Osteocyte (in vitro differentiated cells): ENCODE measurements around the gene KRTAP9-9. TPM values are rescaled to one million over a fixed set of nuclear protein-coding genes. Genes with fewer than 3 reads are reported as not detected.
"Not testable (repeated sequence)": the region's sequence is repeated elsewhere in the genome, so short reads cannot be mapped to it uniquely, and the experiment has no call there.

Experiments
- DNase-seq: peaks from one replicate; pipeline ENCODE4 v3.0.0; 2021; ENCODE audit warnings: mixed read lengths; ENCODE audit not compliant: unreplicated experiment; ENCODE audit errors: extremely low spot score
- H3K27ac Mint-ChIP-seq: one replicate; pipeline ENCODE4 v1.8.0; 2021; ENCODE audit warnings: mild to moderate bottlenecking, mixed read lengths; ENCODE audit not compliant: unreplicated experiment
- H3K27me3 Mint-ChIP-seq: one replicate; pipeline ENCODE4 v1.8.0; 2021; ENCODE audit warnings: mixed read lengths; ENCODE audit not compliant: unreplicated experiment
- H3K36me3 Mint-ChIP-seq: one replicate; pipeline ENCODE4 v1.8.0; 2021; ENCODE audit warnings: mixed read lengths; ENCODE audit not compliant: unreplicated experiment
- H3K4me1 Mint-ChIP-seq: one replicate; pipeline ENCODE4 v1.8.0; 2021; ENCODE audit warnings: mixed read lengths; ENCODE audit not compliant: unreplicated experiment
- H3K4me3 Mint-ChIP-seq: one replicate; pipeline ENCODE4 v1.8.0; 2021; ENCODE audit warnings: mild to moderate bottlenecking, moderate library complexity, mixed read lengths; ENCODE audit not compliant: unreplicated experiment
- H3K9me3 Mint-ChIP-seq: one replicate; pipeline ENCODE4 v1.8.0; 2021; ENCODE audit warnings: mixed read lengths; ENCODE audit not compliant: unreplicated experiment
- CTCF ChIP-seq: fragments of 200-600 bp; sonication (generic); IDR thresholded peaks from 2 replicates; pipeline ENCODE4 v1.5.0; 2021; ENCODE audit warnings: antibody characterized with exemption, mild to moderate bottlenecking, moderate library complexity
- total RNA-seq: library from RNA; stranded (reverse); gene quantifications from 2 replicates; pipeline ENCODE4 v1.2.1, GENCODE V29; 2021

The KRTAP9-9 gene
- total RNA-seq, 1 donor from 2014 or later, result not detected

DNA sequence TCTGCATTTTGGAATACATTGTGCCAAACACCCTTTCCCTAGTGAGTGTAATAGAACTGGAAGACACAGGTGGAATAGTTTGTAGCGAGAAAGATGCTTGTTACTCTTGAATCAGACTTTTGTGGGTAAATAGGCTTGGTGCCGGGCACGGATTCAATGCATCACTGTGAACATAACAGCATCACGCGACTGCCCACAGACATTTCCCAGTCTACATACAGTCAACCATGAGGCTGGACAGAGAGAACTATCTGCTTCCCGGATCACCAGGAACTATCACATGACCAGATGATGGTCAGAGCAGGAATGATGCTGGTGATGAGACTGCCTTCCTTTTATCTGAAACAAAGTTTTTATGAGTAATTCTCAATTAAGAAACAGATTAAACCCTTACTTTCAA lies 29.1 kb upstream of the KRTAP9-9 start:
- no peaks in the 10 kb centered on the region for H3K4me1 Mint-ChIP-seq
- TF ChIP-seq CTCF, result no peak
- no peak overlapping the region for H3K27ac Mint-ChIP-seq
- H3K27me3 Mint-ChIP-seq, result peaks cover 5% of the 10 kb centered on the region
- DNase-seq, result no peak
- H3K36me3 Mint-ChIP-seq, result no peaks in the 10 kb centered on the region
- H3K4me3 Mint-ChIP-seq, result no peak overlapping the region
- H3K9me3 Mint-ChIP-seq, result peaks cover 5% of the 10 kb centered on the region

DNA sequence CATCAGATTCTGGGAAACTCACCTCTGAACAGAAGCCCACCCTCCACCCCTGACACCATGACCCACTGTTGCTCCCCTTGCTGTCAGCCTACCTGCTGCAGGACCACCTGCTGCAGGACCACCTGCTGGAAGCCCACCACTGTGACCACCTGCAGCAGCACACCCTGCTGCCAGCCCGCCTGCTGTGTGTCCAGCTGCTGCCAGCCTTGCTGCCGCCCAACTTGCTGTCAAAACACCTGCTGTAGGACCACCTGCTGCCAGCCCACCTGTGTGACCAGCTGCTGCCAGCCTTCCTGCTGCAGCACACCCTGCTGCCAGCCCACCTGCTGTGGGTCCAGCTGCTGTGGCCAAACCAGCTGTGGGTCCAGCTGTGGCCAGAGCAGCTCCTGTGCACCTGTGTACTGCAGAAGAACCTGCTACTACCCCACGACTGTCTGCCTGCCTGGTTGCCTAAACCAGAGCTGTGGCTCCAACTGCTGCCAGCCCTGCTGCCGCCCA lies 28.5 kb upstream of the KRTAP9-9 start, which contains the start of gene KRTAP9-2:
TSS of gene KRTAP9-2 (plus strand) at position 51 of the 498 bp plus-strand sequence. CDS start at position 58, 7 bp downstream.
- not testable (repeated sequence) for H3K27ac Mint-ChIP-seq, H3K4me1 Mint-ChIP-seq, H3K36me3 Mint-ChIP-seq, DNase-seq, H3K9me3 Mint-ChIP-seq, H3K4me3 Mint-ChIP-seq, H3K27me3 Mint-ChIP-seq

DNA sequence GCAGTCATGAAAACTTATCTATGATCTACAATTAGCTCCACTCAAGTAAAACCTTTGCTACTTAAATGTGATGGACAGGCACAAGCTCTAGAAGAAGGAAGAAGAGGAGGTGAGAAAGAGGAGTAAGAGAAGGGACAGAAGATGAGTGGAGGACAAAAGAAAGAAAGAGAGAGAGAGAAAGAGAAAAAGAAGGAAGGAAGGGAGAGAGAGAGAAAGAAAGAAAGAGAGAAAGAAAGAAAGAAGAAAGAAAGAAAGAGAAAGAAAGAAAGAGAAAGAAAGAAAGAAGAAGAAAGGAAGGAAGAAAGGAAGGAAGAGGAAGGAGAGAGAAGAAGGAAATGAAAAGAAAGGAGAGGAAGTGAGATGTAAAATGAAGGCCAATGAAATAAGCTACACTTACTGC lies 25.1 kb upstream of the KRTAP9-9 start:
- Mint-ChIP-seq H3K27me3 (peaks cover 14% of the 10 kb centered on the region), H3K27ac (no peak overlapping the region), H3K4me3 (no peak overlapping the region), H3K4me1 (no peaks in the 10 kb centered on the region), H3K36me3 (no peaks in the 10 kb centered on the region), H3K9me3 (no peaks in the 10 kb centered on the region)
- no peak for DNase-seq
- no peak for TF ChIP-seq CTCF

DNA sequence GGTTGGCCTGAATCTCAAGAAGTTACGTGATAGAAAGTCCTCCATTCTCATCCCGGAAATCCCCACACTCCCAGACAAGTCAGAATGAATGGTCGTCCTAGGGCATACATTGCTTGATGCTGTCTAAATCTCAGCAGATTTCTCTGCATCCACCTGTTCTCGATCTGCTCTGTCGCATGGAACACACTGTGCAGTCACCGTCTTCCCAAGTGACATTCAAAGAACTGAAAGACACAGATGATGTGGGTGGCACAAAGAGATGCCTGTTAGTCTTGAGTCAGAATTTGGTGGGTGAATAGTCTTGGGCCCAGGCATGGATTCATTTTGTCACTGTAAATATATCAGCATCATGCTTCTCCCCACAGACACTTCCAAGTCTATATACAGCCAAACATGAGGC lies 23.5 kb upstream of the KRTAP9-9 start:
- Mint-ChIP-seq H3K36me3 (no peaks in the 10 kb centered on the region), H3K4me3 (no peak overlapping the region), H3K4me1 (no peaks in the 10 kb centered on the region), H3K27me3 (peaks cover 21% of the 10 kb centered on the region), H3K9me3 (no peaks in the 10 kb centered on the region), H3K27ac (no peak overlapping the region)
- no peak for TF ChIP-seq CTCF
- no peak for DNase-seq

DNA sequence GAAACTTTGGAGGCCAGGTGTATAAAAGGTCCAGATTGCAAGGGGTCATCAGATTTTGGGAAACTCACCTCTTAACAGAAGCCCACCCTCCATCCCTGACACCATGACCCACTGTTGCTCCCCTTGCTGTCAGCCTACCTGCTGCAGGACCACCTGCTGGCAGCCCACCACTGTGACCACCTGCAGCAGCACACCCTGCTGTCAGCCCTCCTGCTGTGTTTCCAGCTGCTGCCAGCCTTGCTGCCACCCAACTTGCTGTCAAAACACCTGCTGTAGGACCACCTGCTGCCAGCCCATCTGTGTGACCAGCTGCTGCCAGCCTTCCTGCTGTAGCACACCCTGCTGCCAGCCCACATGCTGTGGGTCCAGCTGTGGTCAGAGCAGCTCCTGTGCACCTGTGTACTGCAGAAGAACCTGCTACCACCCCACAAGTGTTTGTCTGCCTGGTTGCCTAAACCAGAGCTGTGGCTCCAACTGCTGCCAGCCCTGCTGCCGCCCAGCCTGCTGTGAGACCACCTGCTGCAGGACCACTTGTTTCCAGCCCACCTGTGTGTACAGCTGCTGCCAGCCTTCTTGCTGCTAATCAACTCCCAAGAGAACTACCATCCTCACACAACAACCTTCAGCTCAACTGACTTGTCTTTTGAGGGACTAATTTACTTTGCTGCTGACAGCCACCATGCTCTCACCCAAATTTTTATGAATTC lies 22.6 kb upstream of the KRTAP9-9 start, which contains the start of gene KRTAP9-3:
TSS of gene KRTAP9-3 (plus strand) at position 51 of the 707 bp plus-strand sequence. CDS start at position 104, 53 bp downstream.
- H3K9me3 Mint-ChIP-seq, H3K36me3 Mint-ChIP-seq, H3K27ac Mint-ChIP-seq, H3K4me3 Mint-ChIP-seq, DNase-seq, H3K4me1 Mint-ChIP-seq: not testable (repeated sequence)
- H3K27me3 Mint-ChIP-seq, result peaks cover 21% of the 10 kb centered on the region

DNA sequence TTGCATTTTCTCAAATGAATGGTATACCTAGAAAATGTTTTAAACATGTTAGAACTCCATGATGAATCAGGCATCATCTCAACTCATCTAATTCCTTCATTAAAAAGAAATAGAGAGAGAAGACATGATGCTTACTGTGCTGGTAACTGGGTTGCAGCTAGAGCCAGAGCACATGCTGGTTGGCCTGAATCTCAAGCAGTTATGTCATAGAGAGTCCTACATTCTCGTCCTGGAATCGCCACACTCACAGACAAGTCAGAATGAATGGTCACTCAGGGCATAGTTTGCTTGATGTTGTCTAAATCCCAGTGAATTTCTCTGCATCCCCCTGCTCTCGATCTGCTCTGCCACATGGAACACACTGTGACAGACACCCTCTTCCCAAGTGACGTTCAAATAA lies 18.1 kb upstream of the KRTAP9-9 start:
- H3K36me3 Mint-ChIP-seq, H3K4me3 Mint-ChIP-seq, DNase-seq, H3K4me1 Mint-ChIP-seq, H3K27ac Mint-ChIP-seq: not testable (repeated sequence)
- peaks cover 11% of the 10 kb centered on the region for H3K9me3 Mint-ChIP-seq
- H3K27me3 Mint-ChIP-seq, result peaks cover 21% of the 10 kb centered on the region

DNA sequence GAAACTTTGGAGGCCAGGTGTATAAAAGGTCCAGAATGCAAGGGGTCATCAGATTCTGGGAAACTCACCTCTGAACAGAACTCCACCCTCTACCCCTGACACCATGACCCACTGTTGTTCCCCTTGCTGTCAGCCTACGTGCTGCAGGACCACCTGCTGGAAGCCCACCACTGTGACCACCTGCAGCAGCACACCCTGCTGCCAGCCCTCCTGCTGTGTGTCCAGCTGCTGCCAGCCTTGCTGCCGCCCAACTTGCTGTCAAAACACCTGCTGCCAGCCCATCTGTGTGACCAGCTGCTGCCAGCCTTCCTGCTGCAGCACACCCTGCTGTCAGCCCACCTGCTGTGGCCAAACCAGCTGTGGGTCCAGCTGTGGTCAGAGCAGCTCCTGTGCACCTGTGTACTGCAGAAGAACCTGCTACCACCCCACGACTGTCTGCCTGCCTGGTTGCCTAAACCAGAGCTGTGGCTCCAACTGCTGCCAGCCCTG lies 17.2 kb upstream of the KRTAP9-9 start, which contains the start of gene KRTAP9-8:
TSS of gene KRTAP9-8 (plus strand) at position 51 of the 489 bp plus-strand sequence. CDS start at position 104, 53 bp downstream.
- H3K36me3 Mint-ChIP-seq, H3K4me1 Mint-ChIP-seq, DNase-seq, H3K4me3 Mint-ChIP-seq, H3K27ac Mint-ChIP-seq: not testable (repeated sequence)
- Mint-ChIP-seq H3K27me3 (peaks cover 24% of the 10 kb centered on the region), H3K9me3 (peaks cover 11% of the 10 kb centered on the region)

GRCh38 chr17:41246995-41247787 lies 8.0 kb upstream of the KRTAP9-9 start:
- H3K4me3 Mint-ChIP-seq, H3K9me3 Mint-ChIP-seq, H3K36me3 Mint-ChIP-seq, H3K27ac Mint-ChIP-seq, H3K4me1 Mint-ChIP-seq, DNase-seq: not testable (repeated sequence)
- H3K27me3 Mint-ChIP-seq, result peaks cover 13% of the 10 kb centered on the region
